ENCODE results near the gene FREM3. TPM values are rescaled to one million over a fixed set of nuclear protein-coding genes. Genes with fewer than 3 reads are reported as not detected.
"Not testable (repeated sequence)": the region's sequence is repeated elsewhere in the genome, so short reads cannot be mapped to it uniquely, and the experiment has no call there.

Gene FREM3
- total RNA-seq, 2 experiments from 2014 or later: not detected

GRCh38 chr4:143693856-143694255 lies 6.6 kb downstream of the FREM3 start:
- peaks cover 9% of the 10 kb centered on the region for H3K27me3 Mint-ChIP-seq
- ChIA-PET CTCF (interaction anchor here (1.1 kb wide), 1 partner anchor 41 kb away, joined by 3 read pairs; no protein-coding TSS in a partner anchor), POLR2A (no interaction called here)
- no peaks in the 10 kb centered on the region for H3K9me3 Mint-ChIP-seq
- DNase-seq: no peak
- no peak overlapping the region for H3K27ac Mint-ChIP-seq
- H3K4me1 Mint-ChIP-seq (ENCODE audit: low read depth): no peaks in the 10 kb centered on the region
- no peak for ATAC-seq
- intact Hi-C loops (cut with micrococcal nuclease): no loop called here
- no peak for TF ChIP-seq CTCF (IDR thresholded peaks at IDR 0.05)
- no peak overlapping the region for H3K4me3 Mint-ChIP-seq
- no peaks in the 10 kb centered on the region for H3K36me3 Mint-ChIP-seq (ENCODE audit: low read depth)

- Mint-ChIP-seq H3K9me3 (peaks cover 3% of the 10 kb centered on the region), H3K4me1 (ENCODE audit: low read depth) (no peaks in the 10 kb centered on the region), H3K36me3 (ENCODE audit: low read depth) (no peaks in the 10 kb centered on the region), H3K4me3 (no peak overlapping the region), H3K27me3 (no peaks in the 10 kb centered on the region), H3K27ac (no peak overlapping the region)
- intact Hi-C loops (cut with micrococcal nuclease): no loop called here
- TF ChIP-seq CTCF (IDR thresholded peaks at IDR 0.05): no peak
- ChIA-PET POLR2A (no interaction called here), CTCF (no interaction called here)
- ATAC-seq (no peak), DNase-seq (no peak)
Measured at GRCh38 chr4:143692241-143692640, 8.2 kb downstream of the FREM3 start.

- intact Hi-C loops (cut with micrococcal nuclease): no loop called here
- no peaks in the 10 kb centered on the region for H3K4me1 Mint-ChIP-seq (ENCODE audit: low read depth)
- no peak overlapping the region for H3K4me3 Mint-ChIP-seq
- CTCF ChIA-PET: no interaction called here
- H3K9me3 Mint-ChIP-seq: peaks cover 8% of the 10 kb centered on the region
- POLR2A ChIA-PET: no interaction called here
- H3K27ac Mint-ChIP-seq: no peak overlapping the region
- DNase-seq (no peak), ATAC-seq (no peak)
- H3K36me3 Mint-ChIP-seq (ENCODE audit: low read depth): no peaks in the 10 kb centered on the region
- no peaks in the 10 kb centered on the region for H3K27me3 Mint-ChIP-seq
- TF ChIP-seq CTCF (IDR thresholded peaks at IDR 0.05): no peak
Measured at GRCh38 chr4:143679434-143679833, 21.0 kb downstream of the FREM3 start.

GRCh38 chr4:143673629-143674028 lies 26.8 kb downstream of the FREM3 start:
- CTCF ChIA-PET; POLR2A ChIA-PET; intact Hi-C loops (cut with micrococcal nuclease); H3K4me1 Mint-ChIP-seq (ENCODE audit: low read depth); H3K27ac Mint-ChIP-seq; DNase-seq; H3K9me3 Mint-ChIP-seq; H3K4me3 Mint-ChIP-seq; H3K36me3 Mint-ChIP-seq (ENCODE audit: low read depth); H3K27me3 Mint-ChIP-seq; ATAC-seq: not testable (repeated sequence)

GRCh38 chr4:143668930-143669552 lies 31.4 kb downstream of the FREM3 start:
- ChIA-PET CTCF (no interaction called here), POLR2A (no interaction called here)
- intact Hi-C loops (cut with micrococcal nuclease): no loop called here
- no peaks in the 10 kb centered on the region for H3K27me3 Mint-ChIP-seq
- H3K9me3 Mint-ChIP-seq: peaks cover 1% of the 10 kb centered on the region
- no peaks in the 10 kb centered on the region for H3K4me1 Mint-ChIP-seq (ENCODE audit: low read depth)
- H3K36me3 Mint-ChIP-seq (ENCODE audit: low read depth): no peaks in the 10 kb centered on the region
- no peak overlapping the region for H3K4me3 Mint-ChIP-seq
- TF ChIP-seq CTCF (IDR thresholded peaks at IDR 0.05): no peak
- no peak for ATAC-seq
- no peak for DNase-seq
- no peak overlapping the region for H3K27ac Mint-ChIP-seq

- intact Hi-C loops (cut with micrococcal nuclease): no loop called here
- DNase-seq: no peak
- Mint-ChIP-seq H3K4me1 (ENCODE audit: low read depth) (no peaks in the 10 kb centered on the region), H3K36me3 (ENCODE audit: low read depth) (no peaks in the 10 kb centered on the region), H3K27me3 (no peaks in the 10 kb centered on the region), H3K4me3 (no peak overlapping the region), H3K9me3 (peaks cover 4% of the 10 kb centered on the region), H3K27ac (no peak overlapping the region)
- ChIA-PET CTCF (no interaction called here), POLR2A (no interaction called here)
- no peak for ATAC-seq
- TF ChIP-seq CTCF (IDR thresholded peaks at IDR 0.05): no peak
Measured at GRCh38 chr4:143667461-143667860, 33.0 kb downstream of the FREM3 start.

Data from activated CD8-positive, alpha-beta T cell treated with anti-CD3 and anti-CD28 coated beads for 36 hours (primary cell).